Adrenal gland (tissue), 5 donors: Measurements from ENCODE around the gene CHMP2B.

Experiments
- POLR2A ChIP-seq, 2 donors: fragments of 450-650 bp; IDR thresholded peaks; one replicate each; pipeline ENCODE4 v1.6.1; 2017; ENCODE audit warnings: antibody characterized with exemption in 2 of 2, mild to moderate bottlenecking in 2 of 2, moderate library complexity in 1 of 2
- TF ChIP-seq, protein P1 (sequence below), 6 experiments: fragments of 450-650 bp in 4 of 6; fragments of 200-600 bp in 2 of 6; sonication (generic) in 1 of 6; IDR thresholded peaks; 1 replicate in 5 of 6; 2 replicates in 1 of 6; pipeline versions ENCODE4 v1.5.1 to v1.8.0; 2016 to 2021; ENCODE audit warnings: antibody characterized with exemption in 6 of 6, mild to moderate bottlenecking in 2 of 6, moderate library complexity in 1 of 6
- donor health status: DM: no; HTN: no; CAD: no.

GRCh38 chr3:87209111-87209510 lies 18.0 kb upstream of the CHMP2B start:
- no peak for TF ChIP-seq POLR2A (IDR thresholded peaks at IDR 0.05)
- TF ChIP-seq, protein P1, sequence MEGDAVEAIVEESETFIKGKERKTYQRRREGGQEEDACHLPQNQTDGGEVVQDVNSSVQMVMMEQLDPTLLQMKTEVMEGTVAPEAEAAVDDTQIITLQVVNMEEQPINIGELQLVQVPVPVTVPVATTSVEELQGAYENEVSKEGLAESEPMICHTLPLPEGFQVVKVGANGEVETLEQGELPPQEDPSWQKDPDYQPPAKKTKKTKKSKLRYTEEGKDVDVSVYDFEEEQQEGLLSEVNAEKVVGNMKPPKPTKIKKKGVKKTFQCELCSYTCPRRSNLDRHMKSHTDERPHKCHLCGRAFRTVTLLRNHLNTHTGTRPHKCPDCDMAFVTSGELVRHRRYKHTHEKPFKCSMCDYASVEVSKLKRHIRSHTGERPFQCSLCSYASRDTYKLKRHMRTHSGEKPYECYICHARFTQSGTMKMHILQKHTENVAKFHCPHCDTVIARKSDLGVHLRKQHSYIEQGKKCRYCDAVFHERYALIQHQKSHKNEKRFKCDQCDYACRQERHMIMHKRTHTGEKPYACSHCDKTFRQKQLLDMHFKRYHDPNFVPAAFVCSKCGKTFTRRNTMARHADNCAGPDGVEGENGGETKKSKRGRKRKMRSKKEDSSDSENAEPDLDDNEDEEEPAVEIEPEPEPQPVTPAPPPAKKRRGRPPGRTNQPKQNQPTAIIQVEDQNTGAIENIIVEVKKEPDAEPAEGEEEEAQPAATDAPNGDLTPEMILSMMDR (IDR thresholded peaks at IDR 0.05) = no peak
